Body of pancreas (tissue), 4 donors: ENCODE measurements around the gene TAF8. TPM values are rescaled to one million over a fixed set of nuclear protein-coding genes. Genes with fewer than 3 reads are reported as not detected.
A peak's percentile ranks its signal among the peaks of the same experiment; 100 is the strongest.

ENCODE experiments used
- ATAC-seq: fragments of 150-250 bp; one replicate; pipeline ENCODE4 v1.9.1; 2016
- DNase-seq, 4 donors: peaks; one replicate each; pipeline ENCODE4 v3.0.0-alpha.2; 2019
- H3K27ac ChIP-seq, 4 donors: fragments of 200-600 bp; sonication (generic); 1 replicate in 3 of 4; 2 replicates in 1 of 4; pipeline versions ENCODE4 v1.5.1 to v1.6.1; 2016 to 2019; ENCODE audit warnings: mild to moderate bottlenecking in 1 of 4, mixed read lengths in 1 of 4, moderate library complexity in 1 of 4
- H3K27me3 ChIP-seq, 2 donors: fragments of 200-600 bp; sonication (generic); one replicate each; pipeline ENCODE4 v1.6.0; 2016; ENCODE audit warnings: mild to moderate bottlenecking in 1 of 2
- H3K36me3 ChIP-seq, 2 donors: fragments of 200-600 bp; sonication (generic); replicated peaks in 1 of 2; 2 replicates each; pipeline ENCODE4 v1.5.1; 2016; ENCODE audit warnings: low read depth in 2 of 2; ENCODE audit not compliant: insufficient read depth in 1 of 2
- H3K4me1 ChIP-seq: fragments of 200-600 bp; sonication (generic); one replicate; pipeline ENCODE4 v1.6.0; 2016
- H3K4me3 ChIP-seq, 2 donors: fragments of 200-600 bp; sonication (generic); 1 replicate in 1 of 2; 2 replicates in 1 of 2; pipeline ENCODE4 v1.5.1; 2016 to 2019
- H3K9me3 ChIP-seq, 3 donors: fragments of 200-600 bp; sonication (generic); 1 replicate in 2 of 3; 2 replicates in 1 of 3; pipeline ENCODE4 v1.5.1; 2016
- POLR2A ChIP-seq, 3 donors: fragments of 450-650 bp; IDR thresholded peaks; one replicate each; pipeline ENCODE4 v1.6.1; 2016; ENCODE audit warnings: antibody characterized with exemption in 3 of 3, mild to moderate bottlenecking in 2 of 3
- WGBS, 2 donors: methylation state at CpG; one replicate each; pipeline ENCODE4 v1.1.5; 2017; 5-methylcytosine and 5-hydroxymethylcytosine counted together
- intact Hi-C: fragments of 100-400 bp; cut with DNase I; formaldehyde crosslinking; loops from one replicate; pipeline ENCODE4 v1.15.1; 2023
- total RNA-seq, 2 donors: library from RNA; depleted of rRNA; stranded (reverse); fragments of >200 nt; gene quantifications; one replicate each; pipeline ENCODE4 v1.1.0, GENCODE V29; 2016
- TF ChIP-seq, protein P1 (sequence below), 7 experiments: fragments of 450-650 bp in 4 of 7; fragments of 200-600 bp in 3 of 7; sonication (generic) in 3 of 7; IDR thresholded peaks; one replicate each; pipeline ENCODE4 v1.5.1; 2016 to 2019; ENCODE audit warnings: antibody characterized with exemption in 7 of 7

The TAF8 gene
- total RNA-seq, 2 donors from 2014 or later = 7.6 to 18.2 TPM

DNA sequence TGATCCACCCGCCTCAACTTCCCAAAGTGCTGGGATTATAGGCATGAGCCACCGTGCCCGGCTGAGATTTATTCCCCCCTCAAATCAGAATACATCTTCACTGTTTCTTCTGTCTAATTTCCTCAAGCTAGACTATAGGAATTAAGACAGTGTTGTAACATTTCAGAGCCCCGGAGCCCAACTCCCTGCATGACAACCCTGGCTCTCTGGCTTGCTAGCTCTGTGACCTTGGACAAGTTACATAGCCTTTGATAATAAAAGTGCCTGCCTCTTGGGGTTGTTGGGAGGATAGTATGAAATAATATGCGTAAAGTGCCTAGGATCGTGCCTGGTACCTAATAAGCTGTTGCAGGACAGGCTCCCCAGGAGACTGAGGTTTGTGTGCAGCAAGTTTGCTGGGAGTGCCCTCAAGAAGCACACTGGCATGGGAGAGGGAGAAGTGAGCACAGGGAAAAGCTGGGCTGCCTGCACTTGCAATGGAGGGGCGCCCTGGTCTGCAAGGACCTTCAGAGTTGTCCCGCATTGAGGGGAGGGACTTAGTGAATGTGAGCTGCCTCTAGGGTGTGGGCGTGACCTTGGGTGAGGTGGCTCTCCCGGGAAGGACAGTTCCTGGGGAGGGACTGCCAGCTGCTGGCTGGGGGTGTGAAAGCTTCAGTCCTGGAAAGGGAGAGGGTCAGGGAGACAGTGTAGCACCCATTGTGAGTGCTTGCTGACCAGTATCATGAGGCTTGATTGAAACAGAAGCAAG lies 43.4 kb downstream of the TAF8 start:
- intact Hi-C loops = no loop called here
- ATAC-seq (peak; percentile 40), DNase-seq (peak in 3 of 4 donors; percentile 31 to 46 (median 40))
- Histone ChIP-seq H3K36me3 (no peaks in the 10 kb centered on the region), H3K27me3 (no peaks in the 10 kb centered on the region), H3K9me3 (no peaks in the 10 kb centered on the region), H3K4me1 (peaks cover 9% of the 10 kb centered on the region), H3K27ac (no peak overlapping the region), H3K4me3 (no peak overlapping the region)
- TF ChIP-seq, protein P1, sequence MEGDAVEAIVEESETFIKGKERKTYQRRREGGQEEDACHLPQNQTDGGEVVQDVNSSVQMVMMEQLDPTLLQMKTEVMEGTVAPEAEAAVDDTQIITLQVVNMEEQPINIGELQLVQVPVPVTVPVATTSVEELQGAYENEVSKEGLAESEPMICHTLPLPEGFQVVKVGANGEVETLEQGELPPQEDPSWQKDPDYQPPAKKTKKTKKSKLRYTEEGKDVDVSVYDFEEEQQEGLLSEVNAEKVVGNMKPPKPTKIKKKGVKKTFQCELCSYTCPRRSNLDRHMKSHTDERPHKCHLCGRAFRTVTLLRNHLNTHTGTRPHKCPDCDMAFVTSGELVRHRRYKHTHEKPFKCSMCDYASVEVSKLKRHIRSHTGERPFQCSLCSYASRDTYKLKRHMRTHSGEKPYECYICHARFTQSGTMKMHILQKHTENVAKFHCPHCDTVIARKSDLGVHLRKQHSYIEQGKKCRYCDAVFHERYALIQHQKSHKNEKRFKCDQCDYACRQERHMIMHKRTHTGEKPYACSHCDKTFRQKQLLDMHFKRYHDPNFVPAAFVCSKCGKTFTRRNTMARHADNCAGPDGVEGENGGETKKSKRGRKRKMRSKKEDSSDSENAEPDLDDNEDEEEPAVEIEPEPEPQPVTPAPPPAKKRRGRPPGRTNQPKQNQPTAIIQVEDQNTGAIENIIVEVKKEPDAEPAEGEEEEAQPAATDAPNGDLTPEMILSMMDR (IDR thresholded peaks at IDR 0.05) = no peak
- TF ChIP-seq POLR2A (IDR thresholded peaks at IDR 0.05) = no peak
- 31 to 45% methylated on average over 8 to 10 of the region's 10 CpGs for WGBS, 2 donors

DNA sequence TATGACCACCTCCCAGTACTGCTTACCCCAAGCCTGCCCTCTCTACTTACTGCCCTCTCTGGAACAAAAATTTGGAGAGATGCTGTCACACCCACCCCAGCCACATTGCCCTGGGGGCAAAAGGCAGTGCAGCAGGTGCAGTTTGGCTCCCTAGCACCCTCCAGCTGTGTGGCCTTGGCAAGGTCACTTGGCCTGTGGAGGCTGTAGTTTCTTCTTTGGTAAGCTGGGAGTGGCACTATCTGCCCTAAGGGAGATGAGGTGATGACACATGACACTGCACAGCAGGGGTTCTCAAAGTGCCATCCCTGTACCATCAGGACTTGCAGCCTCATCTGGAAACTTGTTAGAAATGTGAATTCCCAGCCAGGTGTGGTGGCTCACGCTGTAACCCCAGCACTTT lies 44.8 kb downstream of the TAF8 start:
- TF ChIP-seq, protein P1 (IDR thresholded peaks at IDR 0.05) = no peak
- TF ChIP-seq POLR2A (IDR thresholded peaks at IDR 0.05) = no peak
- no peaks in the 10 kb centered on the region for H3K27me3 ChIP-seq
- intact Hi-C loops = no loop called here
- no peaks in the 10 kb centered on the region for H3K36me3 ChIP-seq
- H3K9me3 ChIP-seq = no peaks in the 10 kb centered on the region
- H3K27ac ChIP-seq = no peak overlapping the region
- ATAC-seq = no peak
- no peak for DNase-seq
- no peak overlapping the region for H3K4me3 ChIP-seq
- WGBS, 2 donors = 100% methylated on average over 1 of the region's 1 CpG
- peaks cover 20% of the 10 kb centered on the region for H3K4me1 ChIP-seq

DNA sequence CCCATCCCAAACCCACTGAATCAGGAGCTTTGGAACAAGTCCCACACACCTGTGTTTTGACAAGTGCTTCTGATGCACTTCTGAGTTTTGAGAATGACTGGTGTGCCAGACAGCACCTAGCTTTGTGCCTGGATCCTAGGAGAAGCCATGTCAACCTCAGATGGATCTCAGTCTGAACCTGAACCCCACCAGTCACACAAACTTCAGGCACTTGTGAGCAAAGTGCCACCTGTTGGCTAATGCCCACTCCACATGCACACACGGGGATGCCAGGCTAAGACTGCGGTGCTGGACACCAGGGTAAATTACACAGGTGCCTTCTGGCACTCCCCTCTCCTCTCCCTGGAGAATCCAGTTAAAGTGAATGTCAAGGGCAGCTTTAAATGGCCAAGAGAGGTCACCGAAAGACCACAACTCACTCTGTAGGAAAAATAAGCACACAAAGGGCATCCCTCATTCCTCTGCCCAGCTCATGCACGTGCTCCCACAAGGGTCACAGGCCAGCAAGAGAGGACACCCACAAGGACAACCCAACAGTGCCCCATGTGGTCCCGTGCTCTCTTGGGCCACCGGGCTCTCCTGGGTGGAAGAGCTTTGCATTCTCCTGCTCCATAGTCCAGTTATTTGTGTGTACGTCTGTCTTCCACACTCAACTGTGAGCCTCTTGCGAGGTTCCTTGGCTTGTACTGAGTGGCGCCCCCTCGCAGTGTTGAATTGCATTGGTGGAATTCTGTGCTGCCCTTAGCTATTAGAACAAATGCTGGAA lies 45.6 kb downstream of the TAF8 start:
- Histone ChIP-seq H3K4me3 (no peak overlapping the region), H3K4me1 (peaks cover 25% of the 10 kb centered on the region), H3K27me3 (no peaks in the 10 kb centered on the region), H3K9me3 (no peaks in the 10 kb centered on the region), H3K27ac (no peak overlapping the region), H3K36me3 (no peaks in the 10 kb centered on the region)
- DNase-seq (no peak), ATAC-seq (no peak)
- WGBS, 2 donors = 51 to 61% methylated on average over 8 to 10 of the region's 10 CpGs
- intact Hi-C loops = no loop called here
- no peak for TF ChIP-seq POLR2A (IDR thresholded peaks at IDR 0.05)
- TF ChIP-seq, protein P1 (IDR thresholded peaks at IDR 0.05) = no peak

DNA sequence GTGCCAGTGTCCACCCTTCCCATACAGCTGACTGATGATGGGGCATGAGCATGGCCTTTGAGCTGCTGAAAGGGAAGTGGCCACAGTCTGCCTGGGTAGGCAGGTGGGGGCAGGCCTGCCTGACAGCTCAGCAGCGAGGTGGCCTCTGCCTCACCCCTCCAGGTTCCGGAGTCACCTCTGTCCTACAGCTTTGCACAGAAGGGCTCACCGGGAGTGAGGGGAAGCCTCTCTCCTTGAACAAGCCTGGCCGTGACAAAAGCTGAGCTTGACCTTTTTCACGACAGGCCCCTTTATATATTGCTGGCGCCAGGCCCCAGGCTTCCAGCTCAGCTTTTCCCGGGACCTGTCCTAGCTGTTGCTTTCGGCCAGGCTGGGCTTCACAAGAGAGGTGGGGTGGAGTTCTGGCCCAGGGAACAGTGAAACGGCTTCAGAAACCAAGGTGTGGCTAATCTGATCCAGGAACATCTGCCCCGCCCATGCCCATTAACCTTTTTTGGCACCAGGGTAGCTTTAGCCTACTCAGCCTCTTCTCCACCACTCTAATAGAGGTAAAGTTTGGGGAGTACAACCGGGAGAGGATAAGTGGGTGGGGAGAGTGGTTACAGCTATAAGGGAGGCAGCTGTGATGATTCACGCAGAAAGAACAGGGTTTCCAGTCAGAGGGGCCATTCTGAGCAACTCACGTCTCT lies 49.2 kb downstream of the TAF8 start:
- Histone ChIP-seq H3K4me3 (no peak overlapping the region), H3K36me3 (no peaks in the 10 kb centered on the region), H3K27ac (peak overlapping the region in 2 of 4 donors; percentile 49 to 54), H3K4me1 (peaks cover 16% of the 10 kb centered on the region), H3K9me3 (no peaks in the 10 kb centered on the region), H3K27me3 (no peaks in the 10 kb centered on the region)
- intact Hi-C loops = no loop called here
- 24 to 30% methylated on average over 6 to 13 of the region's 13 CpGs for WGBS, 2 donors
- ATAC-seq (peak; percentile 59), DNase-seq (peak; percentile 46 to 69 (median 61))
- TF ChIP-seq, protein P1 (IDR thresholded peaks at IDR 0.05) = no peak
- TF ChIP-seq POLR2A (IDR thresholded peaks at IDR 0.05) = peak in 1 of 3 donors; percentile 9
